Body of pancreas (tissue), 4 donors: ENCODE measurements around the gene FAH.

ENCODE experiments used
- POLR2A ChIP-seq, 3 donors: fragments of 450-650 bp; IDR thresholded peaks; one replicate each; pipeline ENCODE4 v1.6.1; 2016; ENCODE audit warnings: antibody characterized with exemption in 3 of 3, mild to moderate bottlenecking in 2 of 3
- TF ChIP-seq, protein P1 (sequence below), 7 experiments: fragments of 450-650 bp in 4 of 7; fragments of 200-600 bp in 3 of 7; sonication (generic) in 3 of 7; IDR thresholded peaks; one replicate each; pipeline ENCODE4 v1.5.1; 2016 to 2019; ENCODE audit warnings: antibody characterized with exemption in 7 of 7

DNA sequence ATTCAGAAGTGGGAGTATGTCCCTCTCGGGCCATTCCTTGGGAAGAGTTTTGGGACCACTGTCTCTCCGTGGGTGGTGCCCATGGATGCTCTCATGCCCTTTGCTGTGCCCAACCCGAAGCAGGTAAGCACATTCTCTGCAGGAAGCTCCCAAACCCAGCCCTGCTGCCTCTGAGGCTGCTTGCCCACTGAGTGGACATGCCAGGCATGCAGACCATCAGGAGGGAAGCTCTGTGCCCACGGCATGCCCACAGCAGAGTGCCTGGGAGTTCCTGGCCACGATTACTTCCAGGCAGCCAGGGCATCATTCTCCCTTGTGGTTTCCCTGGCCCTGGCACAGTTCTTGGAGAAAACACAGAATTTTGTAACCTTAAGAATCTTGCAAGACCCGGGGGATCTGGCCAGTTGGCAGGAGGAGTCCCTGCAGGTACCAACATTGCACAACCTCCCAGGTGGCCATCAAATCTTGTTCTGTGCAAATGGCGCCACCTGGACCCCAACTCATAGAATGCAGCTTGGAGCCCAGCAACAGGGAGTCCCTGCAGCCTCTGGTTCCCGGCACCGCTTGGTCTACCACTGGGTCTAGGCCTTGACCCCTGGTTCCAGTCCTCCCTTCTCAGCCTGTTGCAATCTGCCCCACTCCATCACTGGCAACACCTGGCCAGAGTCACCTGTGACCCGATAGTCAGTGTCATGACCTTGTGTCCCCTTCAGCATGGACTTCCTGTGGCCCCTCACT is 20.4 kb downstream of the FAH start:
- TF ChIP-seq, protein P1, sequence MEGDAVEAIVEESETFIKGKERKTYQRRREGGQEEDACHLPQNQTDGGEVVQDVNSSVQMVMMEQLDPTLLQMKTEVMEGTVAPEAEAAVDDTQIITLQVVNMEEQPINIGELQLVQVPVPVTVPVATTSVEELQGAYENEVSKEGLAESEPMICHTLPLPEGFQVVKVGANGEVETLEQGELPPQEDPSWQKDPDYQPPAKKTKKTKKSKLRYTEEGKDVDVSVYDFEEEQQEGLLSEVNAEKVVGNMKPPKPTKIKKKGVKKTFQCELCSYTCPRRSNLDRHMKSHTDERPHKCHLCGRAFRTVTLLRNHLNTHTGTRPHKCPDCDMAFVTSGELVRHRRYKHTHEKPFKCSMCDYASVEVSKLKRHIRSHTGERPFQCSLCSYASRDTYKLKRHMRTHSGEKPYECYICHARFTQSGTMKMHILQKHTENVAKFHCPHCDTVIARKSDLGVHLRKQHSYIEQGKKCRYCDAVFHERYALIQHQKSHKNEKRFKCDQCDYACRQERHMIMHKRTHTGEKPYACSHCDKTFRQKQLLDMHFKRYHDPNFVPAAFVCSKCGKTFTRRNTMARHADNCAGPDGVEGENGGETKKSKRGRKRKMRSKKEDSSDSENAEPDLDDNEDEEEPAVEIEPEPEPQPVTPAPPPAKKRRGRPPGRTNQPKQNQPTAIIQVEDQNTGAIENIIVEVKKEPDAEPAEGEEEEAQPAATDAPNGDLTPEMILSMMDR (IDR thresholded peaks at IDR 0.05) = peak; percentile 42 to 86 (median 84)
- TF ChIP-seq POLR2A (IDR thresholded peaks at IDR 0.05) = no peak
